Activated CD8-positive, alpha-beta memory T cell treated with anti-CD3 and anti-CD28 coated beads for 36 hours (primary cell): Measurements from ENCODE around the gene CCN5. TPM values are rescaled to one million over a fixed set of nuclear protein-coding genes. Genes with fewer than 3 reads are reported as not detected.
"Not testable (repeated sequence)": the region's sequence is repeated elsewhere in the genome, so short reads cannot be mapped to it uniquely, and the experiment has no call there.

ENCODE experiments used
- CTCF ChIA-PET: fragments of 350-600 bp; sonication (Branson Sonifier 250); formaldehyde crosslinking; loops from one replicate; lab custom pipeline; 2021; ENCODE audit warnings: antibody characterized with exemption; lab: Charles Lee
- POLR2A ChIA-PET: fragments of 350-600 bp; sonication (Branson Sonifier 250); formaldehyde crosslinking; loops from one replicate; lab custom pipeline; 2021; ENCODE audit warnings: antibody characterized with exemption; lab: Charles Lee
- total RNA-seq, 2 experiments: library from RNA; stranded (reverse); gene quantifications; one replicate each; pipeline ENCODE4 v1.2.3, GENCODE V29; 2021

CCN5 gene
- total RNA-seq, 2 experiments from 2014 or later = not detected

GRCh38 chr20:44691424-44692423 lies 23.4 kb upstream of the CCN5 start:
- CTCF ChIA-PET = interaction anchor here (0.9 to 1.4 kb wide), 3 partner anchors 8 to 83 kb away, joined by 3 to 7 read pairs (median 3); no protein-coding TSS in a partner anchor
- POLR2A ChIA-PET = interaction anchor here (0.6 kb wide), 1 partner anchor 155 kb away, joined by 5 read pairs; no protein-coding TSS in a partner anchor

- ChIA-PET POLR2A (no interaction called here), CTCF (no interaction called here)
Measured at GRCh38 chr20:44692932-44693480, 22.2 kb upstream of the CCN5 start.

- CTCF ChIA-PET = no interaction called here
Measured at GRCh38 chr20:44693627-44694026, 21.5 kb upstream of the CCN5 start.

GRCh38 chr20:44694159-44694558 lies 21.0 kb upstream of the CCN5 start:
- POLR2A ChIA-PET = no interaction called here
- CTCF ChIA-PET = no interaction called here

More at GRCh38 chr20:44693627-44694026, 21.5 kb upstream of the CCN5 start:
- POLR2A ChIA-PET = no interaction called here

GRCh38 chr20:44695295-44695673 lies 19.9 kb upstream of the CCN5 start:
- CTCF ChIA-PET = no interaction called here
- POLR2A ChIA-PET = no interaction called here

- ChIA-PET CTCF (interaction anchor here (1.4 kb wide), 1 partner anchor 11 kb away, joined by 4 read pairs; no protein-coding TSS in a partner anchor), POLR2A (no interaction called here)
Measured at GRCh38 chr20:44695674-44696300, 19.4 kb upstream of the CCN5 start.

- CTCF ChIA-PET = interaction anchor here (1.4 kb wide), 1 partner anchor 12 kb away, joined by 4 read pairs; no protein-coding TSS in a partner anchor
- POLR2A ChIA-PET = no interaction called here
Measured at GRCh38 chr20:44696315-44696714, 18.9 kb upstream of the CCN5 start.

- POLR2A ChIA-PET = not testable (repeated sequence)
- CTCF ChIA-PET = interaction anchor here (1.4 kb wide), 1 partner anchor 13 kb away, joined by 4 read pairs; no protein-coding TSS in a partner anchor
Measured at GRCh38 chr20:44697041-44697440, 18.1 kb upstream of the CCN5 start.

GRCh38 chr20:44698351-44698750 lies 16.8 kb upstream of the CCN5 start:
- ChIA-PET CTCF (no interaction called here), POLR2A (no interaction called here)

GRCh38 chr20:44700306-44700705 lies 14.9 kb upstream of the CCN5 start:
- CTCF ChIA-PET = no interaction called here

GRCh38 chr20:44701118-44701857 lies 13.9 kb upstream of the CCN5 start:
- POLR2A ChIA-PET = interaction anchor here (0.5 kb wide), 1 partner anchor 24 kb away, joined by 3 read pairs; no protein-coding TSS in a partner anchor
- CTCF ChIA-PET = interaction anchor here (0.9 kb wide), 1 partner anchor 16 kb away, joined by 3 read pairs; no protein-coding TSS in a partner anchor

More at GRCh38 chr20:44700306-44700705, 14.9 kb upstream of the CCN5 start:
- POLR2A ChIA-PET = no interaction called here

GRCh38 chr20:44701858-44702256 lies 13.3 kb upstream of the CCN5 start:
- CTCF ChIA-PET = interaction anchor here (0.9 kb wide), 1 partner anchor 17 kb away, joined by 3 read pairs; no protein-coding TSS in a partner anchor
- POLR2A ChIA-PET = no interaction called here

GRCh38 chr20:44702776-44703175 lies 12.4 kb upstream of the CCN5 start:
- ChIA-PET CTCF (interaction anchor here (0.6 kb wide), 1 partner anchor 267 kb away, joined by 3 read pairs; no protein-coding TSS in a partner anchor), POLR2A (interaction anchor here (0.5 kb wide), 1 partner anchor 154 kb away, joined by 4 read pairs; no protein-coding TSS in a partner anchor)

GRCh38 chr20:44703183-44703925 lies 11.8 kb upstream of the CCN5 start:
- POLR2A ChIA-PET = interaction anchor here (0.5 kb wide), 1 partner anchor 153 kb away, joined by 4 read pairs; no protein-coding TSS in a partner anchor
- CTCF ChIA-PET = interaction anchor here (0.6 kb wide), 1 partner anchor 268 kb away, joined by 3 read pairs; no protein-coding TSS in a partner anchor

- CTCF ChIA-PET = no interaction called here
Measured at GRCh38 chr20:44703956-44704488, 11.1 kb upstream of the CCN5 start.

GRCh38 chr20:44704551-44704971 lies 10.6 kb upstream of the CCN5 start:
- ChIA-PET POLR2A (no interaction called here), CTCF (no interaction called here)

More at GRCh38 chr20:44703956-44704488, 11.1 kb upstream of the CCN5 start:
- POLR2A ChIA-PET = no interaction called here

GRCh38 chr20:44705364-44706094 lies 9.6 kb upstream of the CCN5 start:
- ChIA-PET CTCF (no interaction called here), POLR2A (no interaction called here)
